ENCODE measurements around the gene GPD1.
"Not testable (repeated sequence)": the region's sequence is repeated elsewhere in the genome, so short reads cannot be mapped to it uniquely, and the experiment has no call there.

GPD1 gene

GRCh38 chr12:50132505-50133135, 28.8 kb downstream of the GPD1 start:
- DNase-seq: no peak

GRCh38 chr12:50142993-50143392, 39.2 kb downstream of the GPD1 start:
- DNase-seq: no peak

- DNase-seq: no peak
These were observed 41.6 kb downstream of the GPD1 start for GRCh38 chr12:50145439-50145838.

- no peak for DNase-seq
These were observed 43.5 kb downstream of the GPD1 start for GRCh38 chr12:50147281-50147680.

- DNase-seq: not testable (repeated sequence)
These were observed 44.2 kb downstream of the GPD1 start for GRCh38 chr12:50148011-50148410.

- DNase-seq: no peak
These were observed 45.5 kb downstream of the GPD1 start for GRCh38 chr12:50149311-50149710.

- no peak for DNase-seq
These were observed 47.4 kb downstream of the GPD1 start for GRCh38 chr12:50151047-50151687.

GRCh38 chr12:50154947-50155346, 51.1 kb downstream of the GPD1 start:
- not testable (repeated sequence) for DNase-seq

GRCh38 chr12:50156641-50157040, 52.8 kb downstream of the GPD1 start:
- no peak for DNase-seq

- no peak for DNase-seq
These were observed 53.5 kb downstream of the GPD1 start for GRCh38 chr12:50157259-50157658.

- no peak for DNase-seq
These were observed 56.8 kb downstream of the GPD1 start for GRCh38 chr12:50160643-50161042.

Measured in NCI-H2227 treated with DMSO at 0.1 percent for 48 hours (cell line).